WTC11 (cell line): ENCODE measurements around the gene NCOA3.

Source experiments
- NFE2L1 ChIP-seq: sonication (generic); formaldehyde crosslinking; IDR thresholded peaks from 2 replicates; pipeline ENCODE4 v1.8.1; 2023; ENCODE audit warnings: missing genetic modification reagents
- RELA ChIP-seq: sonication (generic); formaldehyde crosslinking; IDR thresholded peaks from 2 replicates; pipeline ENCODE4 v1.8.1; 2022; ENCODE audit warnings: missing genetic modification reagents, mild to moderate bottlenecking, borderline replicate concordance
- SP1 ChIP-seq: sonication (generic); formaldehyde crosslinking; conservative IDR thresholded peaks from 2 replicates; pipeline ENCODE4 v1.8.1; 2022; ENCODE audit warnings: missing genetic modification reagents
- TP53 ChIP-seq: sonication (generic); formaldehyde crosslinking; IDR thresholded peaks from 2 replicates; pipeline ENCODE4 v1.8.1; 2023; ENCODE audit warnings: mild to moderate bottlenecking, missing genetic modification reagents
- TF ChIP-seq, protein P1 (sequence below): fragments of 200-600 bp; IDR thresholded peaks from 2 replicates; pipeline ENCODE4 v1.8.0; 2022; ENCODE audit warnings: antibody characterized with exemption
- TF ChIP-seq, protein P2 (sequence below): sonication (generic); formaldehyde crosslinking; IDR thresholded peaks from 2 replicates; pipeline ENCODE4 v1.8.1; 2022; ENCODE audit warnings: missing genetic modification reagents, borderline replicate concordance

DNA sequence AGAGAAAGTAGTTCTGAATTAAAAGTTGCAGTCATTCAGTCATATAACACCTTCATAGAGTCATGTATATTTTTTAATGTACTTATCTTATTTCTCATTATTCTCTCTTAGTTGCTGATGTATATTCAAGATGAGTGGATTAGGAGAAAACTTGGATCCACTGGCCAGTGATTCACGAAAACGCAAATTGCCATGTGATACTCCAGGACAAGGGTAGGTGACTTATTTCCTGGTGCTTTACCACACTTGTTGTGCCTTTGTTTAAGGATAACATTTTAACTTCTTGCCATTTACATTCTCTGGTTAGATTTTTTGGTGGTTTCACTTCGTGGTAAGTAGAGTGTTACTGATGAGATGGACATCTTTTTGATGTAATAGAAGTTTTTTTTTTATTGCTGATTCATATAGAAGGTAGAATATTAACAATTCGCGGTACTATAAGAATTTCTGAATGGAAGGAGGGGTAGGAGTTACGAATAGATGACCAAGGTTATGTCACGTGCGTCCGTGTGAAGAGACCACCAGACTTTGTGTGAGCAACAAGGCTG lies 120.5 kb downstream of the NCOA3 start:
- TF ChIP-seq, protein P1, sequence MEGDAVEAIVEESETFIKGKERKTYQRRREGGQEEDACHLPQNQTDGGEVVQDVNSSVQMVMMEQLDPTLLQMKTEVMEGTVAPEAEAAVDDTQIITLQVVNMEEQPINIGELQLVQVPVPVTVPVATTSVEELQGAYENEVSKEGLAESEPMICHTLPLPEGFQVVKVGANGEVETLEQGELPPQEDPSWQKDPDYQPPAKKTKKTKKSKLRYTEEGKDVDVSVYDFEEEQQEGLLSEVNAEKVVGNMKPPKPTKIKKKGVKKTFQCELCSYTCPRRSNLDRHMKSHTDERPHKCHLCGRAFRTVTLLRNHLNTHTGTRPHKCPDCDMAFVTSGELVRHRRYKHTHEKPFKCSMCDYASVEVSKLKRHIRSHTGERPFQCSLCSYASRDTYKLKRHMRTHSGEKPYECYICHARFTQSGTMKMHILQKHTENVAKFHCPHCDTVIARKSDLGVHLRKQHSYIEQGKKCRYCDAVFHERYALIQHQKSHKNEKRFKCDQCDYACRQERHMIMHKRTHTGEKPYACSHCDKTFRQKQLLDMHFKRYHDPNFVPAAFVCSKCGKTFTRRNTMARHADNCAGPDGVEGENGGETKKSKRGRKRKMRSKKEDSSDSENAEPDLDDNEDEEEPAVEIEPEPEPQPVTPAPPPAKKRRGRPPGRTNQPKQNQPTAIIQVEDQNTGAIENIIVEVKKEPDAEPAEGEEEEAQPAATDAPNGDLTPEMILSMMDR = no peak
- TF ChIP-seq TP53 (CRISPR knock-in tag) (no peak), RELA (CRISPR knock-in tag) (no peak), SP1 (CRISPR knock-in tag) (no peak), NFE2L1 (CRISPR knock-in tag) (no peak)
- TF ChIP-seq, protein P2, sequence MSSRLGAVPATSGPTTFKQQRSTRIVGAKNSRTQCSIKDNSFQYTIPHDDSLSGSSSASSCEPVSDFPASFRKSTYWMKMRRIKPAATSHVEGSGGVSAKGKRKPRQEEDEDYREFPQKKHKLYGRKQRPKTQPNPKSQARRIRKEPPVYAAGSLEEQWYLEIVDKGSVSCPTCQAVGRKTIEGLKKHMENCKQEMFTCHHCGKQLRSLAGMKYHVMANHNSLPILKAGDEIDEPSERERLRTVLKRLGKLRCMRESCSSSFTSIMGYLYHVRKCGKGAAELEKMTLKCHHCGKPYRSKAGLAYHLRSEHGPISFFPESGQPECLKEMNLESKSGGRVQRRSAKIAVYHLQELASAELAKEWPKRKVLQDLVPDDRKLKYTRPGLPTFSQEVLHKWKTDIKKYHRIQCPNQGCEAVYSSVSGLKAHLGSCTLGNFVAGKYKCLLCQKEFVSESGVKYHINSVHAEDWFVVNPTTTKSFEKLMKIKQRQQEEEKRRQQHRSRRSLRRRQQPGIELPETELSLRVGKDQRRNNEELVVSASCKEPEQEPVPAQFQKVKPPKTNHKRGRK (CRISPR knock-in tag) = no peak
